K562 treated with DMSO at 1 percent for 24 hours (cell line): ENCODE measurements around the gene CRELD2. TPM values are rescaled to one million over a fixed set of nuclear protein-coding genes. Genes with fewer than 3 reads are reported as not detected.

ENCODE experiments used
- total RNA-seq: library from RNA; unstranded; fragments of 300-600 nt; gene quantifications from 2 replicates; pipeline ENCODE4 v1.2.3, GENCODE V29; 2022; ENCODE audit warnings: low read depth; ENCODE audit not compliant: insufficient read depth

CRELD2 gene
- 32.5 and 35.2 TPM in 2 replicates for total RNA-seq

GRCh38 chr22:49917974-49918910 lies at the start of gene CRELD2, which contains the start of gene ALG12:
CRELD2 (plus strand) TSS chr22:49918634; CDS start chr22:49918770, 136 bp downstream.
ALG12 (minus strand) TSS chr22:49918438; CDS start chr22:49913765, 4,673 bp downstream.

GRCh38 chr22:49960159-49961004 lies 41.9 kb downstream of the CRELD2 start, which contains the start of gene PIM3:
PIM3 (plus strand) TSS chr22:49960772; CDS start chr22:49960948, 176 bp downstream.

Other genes starting within 250 kb of the CRELD2 start
- 14.9 and 15.2 TPM in 2 replicates for gene BRD1, start 90.8 kb upstream of the CRELD2 start, total RNA-seq
- 10.1 and 10.3 TPM in 2 replicates for gene ZBED4, start 64.8 kb upstream of the CRELD2 start, total RNA-seq
- 5.6 and 6.4 TPM in 2 replicates for gene ALG12, start 196 bp upstream of the CRELD2 start, total RNA-seq
- 92.1 and 105 TPM in 2 replicates for gene PIM3, start 42.1 kb downstream of the CRELD2 start, total RNA-seq
- gene IL17REL, start 94.1 kb downstream of the CRELD2 start, total RNA-seq: 0.07 TPM in 1 of 2 replicates, not detected in the other
- not detected in 2 replicates for gene TTLL8, start 139.7 kb downstream of the CRELD2 start, total RNA-seq
- gene MLC1, start 166.8 kb downstream of the CRELD2 start, total RNA-seq: 0.35 and 0.38 TPM in 2 replicates
- gene MOV10L1, start 171.4 kb downstream of the CRELD2 start, total RNA-seq: 0.09 TPM in 1 of 2 replicates, not detected in the other